ENCODE measurements around the gene ATXN2L.

DNA sequence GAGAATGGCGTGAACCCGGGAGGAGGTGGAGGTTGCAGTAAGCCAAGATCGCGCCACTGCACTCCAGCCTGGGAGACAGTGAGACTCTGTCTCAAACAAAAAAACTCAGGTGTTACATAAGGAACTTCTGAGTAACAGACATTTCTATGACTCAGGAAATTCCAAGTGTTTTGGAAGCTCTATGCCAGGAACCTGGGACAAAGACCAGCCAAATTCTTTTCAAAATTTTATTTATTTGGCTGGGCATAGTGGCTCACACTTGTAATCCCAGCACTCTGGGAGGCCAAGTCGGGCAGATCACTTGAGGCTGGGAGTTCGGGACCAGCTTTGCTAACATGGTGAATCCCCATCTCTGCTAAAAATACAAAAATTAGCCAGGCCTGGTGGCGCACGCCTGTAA, 35.6 kb downstream of the ATXN2L start:
- TF ChIP-seq, protein P1, sequence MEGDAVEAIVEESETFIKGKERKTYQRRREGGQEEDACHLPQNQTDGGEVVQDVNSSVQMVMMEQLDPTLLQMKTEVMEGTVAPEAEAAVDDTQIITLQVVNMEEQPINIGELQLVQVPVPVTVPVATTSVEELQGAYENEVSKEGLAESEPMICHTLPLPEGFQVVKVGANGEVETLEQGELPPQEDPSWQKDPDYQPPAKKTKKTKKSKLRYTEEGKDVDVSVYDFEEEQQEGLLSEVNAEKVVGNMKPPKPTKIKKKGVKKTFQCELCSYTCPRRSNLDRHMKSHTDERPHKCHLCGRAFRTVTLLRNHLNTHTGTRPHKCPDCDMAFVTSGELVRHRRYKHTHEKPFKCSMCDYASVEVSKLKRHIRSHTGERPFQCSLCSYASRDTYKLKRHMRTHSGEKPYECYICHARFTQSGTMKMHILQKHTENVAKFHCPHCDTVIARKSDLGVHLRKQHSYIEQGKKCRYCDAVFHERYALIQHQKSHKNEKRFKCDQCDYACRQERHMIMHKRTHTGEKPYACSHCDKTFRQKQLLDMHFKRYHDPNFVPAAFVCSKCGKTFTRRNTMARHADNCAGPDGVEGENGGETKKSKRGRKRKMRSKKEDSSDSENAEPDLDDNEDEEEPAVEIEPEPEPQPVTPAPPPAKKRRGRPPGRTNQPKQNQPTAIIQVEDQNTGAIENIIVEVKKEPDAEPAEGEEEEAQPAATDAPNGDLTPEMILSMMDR (IDR thresholded peaks at IDR 0.05; ENCODE audit: low read length) = no peak
- no peak for TF ChIP-seq EZH2 (IDR thresholded peaks at IDR 0.05; ENCODE audit: borderline replicate concordance, low read length)

Data from OCI-LY1 (cell line).